NCI-H748 (cell line): ENCODE data around the gene ADGRE3.
"Not testable (repeated sequence)": the region's sequence is repeated elsewhere in the genome, so short reads cannot be mapped to it uniquely, and the experiment has no call there.

Experiments used
- DNase-seq: peaks from one replicate; lab custom pipeline; 2025; ENCODE audit not compliant: unreplicated experiment; lab: John Stamatoyannopoulos, UW

ADGRE3 gene

GRCh38 chr19:14603990-14604387, 70.7 kb downstream of the ADGRE3 start:
- no peak for DNase-seq

- no peak for DNase-seq
These were observed 75.0 kb downstream of the ADGRE3 start for GRCh38 chr19:14599548-14600147.

DNA sequence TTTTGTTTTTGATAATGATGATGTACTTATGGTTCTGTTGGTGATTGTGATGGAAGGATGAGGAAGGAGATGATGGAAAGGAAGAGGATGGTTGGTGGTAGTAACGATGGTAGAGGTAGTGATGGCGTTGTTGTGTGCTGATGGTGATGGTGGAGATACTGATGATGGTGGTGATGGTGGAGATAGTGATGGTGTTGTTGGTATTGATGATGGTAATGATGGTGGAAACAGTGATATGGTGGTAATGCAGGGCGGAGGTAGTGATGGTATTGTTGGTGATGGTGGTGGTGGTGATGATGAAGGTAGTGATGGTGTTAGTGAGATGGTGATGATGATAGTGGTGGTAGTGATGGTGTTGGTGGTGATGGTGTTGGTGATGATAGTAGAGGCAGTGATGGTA, 79.1 kb downstream of the ADGRE3 start:
- no peak for DNase-seq

- DNase-seq, result not testable (repeated sequence)
These were observed 85.2 kb downstream of the ADGRE3 start for GRCh38 chr19:14589433-14589832.

DNA sequence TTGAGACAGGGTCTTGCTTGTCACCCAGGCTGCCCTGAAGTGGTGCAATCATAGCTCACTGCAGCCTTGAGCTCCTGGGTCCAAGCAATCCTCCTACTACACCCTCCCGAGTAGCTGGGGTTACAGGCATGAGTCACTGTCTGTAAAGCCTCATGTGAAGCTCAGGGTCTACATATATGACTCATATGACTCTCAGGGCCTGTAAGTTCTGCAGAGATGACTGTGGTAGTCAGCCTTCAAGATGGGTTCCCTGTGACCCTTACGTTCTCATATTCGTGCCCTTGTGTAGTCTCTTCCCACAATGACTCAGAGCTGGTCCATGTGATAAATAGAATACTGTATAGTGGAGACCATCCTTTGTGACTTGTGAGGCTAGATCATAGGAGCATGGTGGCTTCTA, 89.5 kb downstream of the ADGRE3 start:
- not testable (repeated sequence) for DNase-seq

GRCh38 chr19:14584372-14584771, 90.3 kb downstream of the ADGRE3 start:
- DNase-seq, result not testable (repeated sequence)

- DNase-seq, result no peak
These were observed 91.7 kb downstream of the ADGRE3 start, which contains the start of gene CLEC17A for GRCh38 chr19:14582894-14583340. Gene CLEC17A (plus strand): TSS chr19:14583084. CDS start chr19:14583161, 77 bp downstream.

DNA sequence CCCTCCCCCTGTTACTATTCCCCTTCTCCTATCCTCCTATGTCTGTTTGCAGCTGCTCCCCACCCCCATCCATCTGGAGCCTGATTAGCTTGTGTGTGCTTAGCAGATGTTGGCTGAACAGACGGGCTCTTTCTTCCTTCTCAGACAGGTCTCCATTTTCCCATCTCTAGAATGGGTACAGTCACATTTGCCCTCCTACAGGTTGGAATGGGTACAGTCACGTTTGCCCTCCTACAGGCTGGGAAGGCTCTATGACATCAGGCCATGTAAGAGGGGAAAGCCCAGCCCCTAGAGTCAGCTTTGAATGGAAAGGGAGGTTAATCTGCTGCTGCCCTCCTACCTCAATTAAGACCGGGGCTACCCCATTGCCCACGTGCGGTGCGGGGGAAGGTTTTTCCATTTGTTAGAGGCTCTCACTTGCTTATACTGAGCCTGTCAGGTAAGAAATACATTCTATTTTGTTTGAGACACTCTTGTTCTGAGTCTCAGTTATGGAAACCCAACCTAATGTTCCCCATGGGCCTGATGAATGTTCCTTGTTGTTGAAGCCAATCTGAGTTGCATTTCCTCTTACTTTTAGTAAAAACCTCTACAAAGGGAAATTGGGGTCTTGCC, 93.9 kb downstream of the ADGRE3 start:
- no peak for DNase-seq

- DNase-seq, result no peak
These were observed 96.7 kb downstream of the ADGRE3 start for GRCh38 chr19:14577885-14578427.

GRCh38 chr19:14577264-14577663, 97.4 kb downstream of the ADGRE3 start:
- DNase-seq, result no peak

DNA sequence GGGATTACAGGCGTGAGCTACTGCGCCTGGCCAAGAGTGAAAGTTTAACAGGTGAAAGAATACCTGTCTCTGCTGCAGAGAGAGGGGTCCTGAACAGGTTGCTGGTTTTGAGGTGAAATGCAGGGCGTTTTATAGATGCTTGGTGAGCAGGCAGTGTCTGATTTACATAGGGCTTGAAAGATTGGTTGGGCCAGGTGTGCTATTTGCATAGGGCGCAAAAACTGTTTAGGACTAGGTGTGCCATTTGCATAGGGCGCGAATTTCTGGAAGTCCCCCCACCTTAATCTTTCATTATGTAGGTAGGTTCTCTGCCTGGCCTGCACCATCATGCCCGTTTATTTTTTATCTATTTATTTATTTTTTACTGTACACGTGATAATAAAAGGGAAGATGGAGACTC, 98.3 kb downstream of the ADGRE3 start:
- DNase-seq, result no peak

DNA sequence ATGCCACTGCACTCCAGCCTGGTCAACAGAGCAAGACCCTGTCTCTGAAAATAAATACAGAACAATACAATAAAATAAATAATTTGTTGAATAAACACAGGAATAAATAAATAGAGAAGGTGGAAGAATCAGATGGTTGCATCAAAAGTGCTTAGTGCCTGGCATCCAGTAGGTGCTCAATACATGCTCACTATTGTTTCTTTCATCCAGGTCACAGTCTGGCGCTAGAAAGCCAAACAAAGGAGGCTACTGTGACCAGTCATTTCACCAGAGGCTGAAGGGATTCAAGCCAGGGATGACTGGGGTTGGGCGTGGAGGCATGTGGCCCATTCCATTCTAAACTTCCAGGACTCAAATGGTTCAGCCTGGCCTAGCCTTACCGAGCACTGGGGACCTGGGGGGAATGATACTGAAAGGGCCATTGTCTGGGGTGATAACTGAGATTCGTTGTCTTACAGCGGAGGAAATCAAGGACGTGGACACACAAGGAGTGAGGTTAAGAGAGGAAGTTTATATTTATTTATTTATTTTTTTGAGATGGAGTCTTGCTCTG, 99.1 kb downstream of the ADGRE3 start:
- DNase-seq, result no peak

GRCh38 chr19:14571695-14572490, 102.8 kb downstream of the ADGRE3 start, which contains the start of gene NDUFB7:
Gene NDUFB7 (minus strand): TSS chr19:14572066. CDS start chr19:14572000, 66 bp downstream.
- peak; percentile 95 for DNase-seq

GRCh38 chr19:14570864-14571527, 103.6 kb downstream of the ADGRE3 start:
- no peak for DNase-seq
